ENCODE data around the gene BCAT1. TPM values are rescaled to one million over a fixed set of nuclear protein-coding genes. Genes with fewer than 3 reads are reported as not detected.

Gene BCAT1
- total RNA-seq, 1 experiment from 2014 or later = 0.74 TPM

DNA sequence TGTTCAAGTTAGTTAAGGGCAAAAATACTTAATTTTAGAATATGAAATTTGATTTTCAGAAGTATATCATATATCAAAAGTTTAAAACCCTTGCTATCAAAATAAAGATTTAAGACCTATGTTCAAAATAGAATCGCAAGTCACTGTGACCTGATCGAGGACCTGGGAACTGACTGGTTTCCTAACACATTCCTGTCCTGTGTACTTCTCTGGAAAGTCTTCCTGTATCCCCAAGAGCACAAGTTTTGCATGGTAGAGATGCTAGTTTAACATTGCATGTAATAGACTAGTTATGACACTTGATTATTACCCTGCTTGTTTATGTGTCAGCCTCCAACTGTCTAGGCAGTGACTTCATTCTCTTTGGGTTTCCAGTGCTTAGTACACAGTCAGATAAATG is 30.3 kb downstream of the BCAT1 start:
- no peak for ATAC-seq
- POLR2A ChIA-PET = no interaction called here
- no peaks in the 10 kb centered on the region for H3K36me3 ChIP-seq (ENCODE audit: control insufficient read depth in 1 of 2, insufficient read depth in 2 of 2, low read length in 2 of 2)
- peaks cover 0 to 8% of the 10 kb centered on the region in 2 experiments; a peak in 3 of 4 replicates for H3K4me1 ChIP-seq (ENCODE audit: control insufficient read depth in 1 of 2, insufficient read depth in 2 of 2, low read length in 2 of 2)
- H3K79me2 ChIP-seq (ENCODE audit: insufficient read depth, low read length) = no peaks in the 10 kb centered on the region
- no peaks in the 10 kb centered on the region for H3K27me3 ChIP-seq (ENCODE audit: insufficient read depth, low read length)
- no peak for TF ChIP-seq FOSL1 (IDR thresholded peaks at IDR 0.05; ENCODE audit: low read depth)
- no peak for TF ChIP-seq JUND (IDR thresholded peaks at IDR 0.05)
- TF ChIP-seq, protein P1, sequence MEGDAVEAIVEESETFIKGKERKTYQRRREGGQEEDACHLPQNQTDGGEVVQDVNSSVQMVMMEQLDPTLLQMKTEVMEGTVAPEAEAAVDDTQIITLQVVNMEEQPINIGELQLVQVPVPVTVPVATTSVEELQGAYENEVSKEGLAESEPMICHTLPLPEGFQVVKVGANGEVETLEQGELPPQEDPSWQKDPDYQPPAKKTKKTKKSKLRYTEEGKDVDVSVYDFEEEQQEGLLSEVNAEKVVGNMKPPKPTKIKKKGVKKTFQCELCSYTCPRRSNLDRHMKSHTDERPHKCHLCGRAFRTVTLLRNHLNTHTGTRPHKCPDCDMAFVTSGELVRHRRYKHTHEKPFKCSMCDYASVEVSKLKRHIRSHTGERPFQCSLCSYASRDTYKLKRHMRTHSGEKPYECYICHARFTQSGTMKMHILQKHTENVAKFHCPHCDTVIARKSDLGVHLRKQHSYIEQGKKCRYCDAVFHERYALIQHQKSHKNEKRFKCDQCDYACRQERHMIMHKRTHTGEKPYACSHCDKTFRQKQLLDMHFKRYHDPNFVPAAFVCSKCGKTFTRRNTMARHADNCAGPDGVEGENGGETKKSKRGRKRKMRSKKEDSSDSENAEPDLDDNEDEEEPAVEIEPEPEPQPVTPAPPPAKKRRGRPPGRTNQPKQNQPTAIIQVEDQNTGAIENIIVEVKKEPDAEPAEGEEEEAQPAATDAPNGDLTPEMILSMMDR (IDR thresholded peaks at IDR 0.05 in 2 of 3, conservative IDR thresholded peaks at IDR 0.05 in 1 of 3; ENCODE audit: borderline replicate concordance in 1 of 3, insufficient read depth in 1 of 3, low read depth in 2 of 3, low read length in 2 of 3) = no peak
- no peak for TF ChIP-seq SP1 (IDR thresholded peaks at IDR 0.05; ENCODE audit: low read depth)
- no peak for TF ChIP-seq ELF1 (IDR thresholded peaks at IDR 0.05; ENCODE audit: borderline replicate concordance, low read depth)
- no peak for TF ChIP-seq RAD21 (IDR thresholded peaks at IDR 0.05; ENCODE audit: low read depth)
- TF ChIP-seq, protein P2, sequence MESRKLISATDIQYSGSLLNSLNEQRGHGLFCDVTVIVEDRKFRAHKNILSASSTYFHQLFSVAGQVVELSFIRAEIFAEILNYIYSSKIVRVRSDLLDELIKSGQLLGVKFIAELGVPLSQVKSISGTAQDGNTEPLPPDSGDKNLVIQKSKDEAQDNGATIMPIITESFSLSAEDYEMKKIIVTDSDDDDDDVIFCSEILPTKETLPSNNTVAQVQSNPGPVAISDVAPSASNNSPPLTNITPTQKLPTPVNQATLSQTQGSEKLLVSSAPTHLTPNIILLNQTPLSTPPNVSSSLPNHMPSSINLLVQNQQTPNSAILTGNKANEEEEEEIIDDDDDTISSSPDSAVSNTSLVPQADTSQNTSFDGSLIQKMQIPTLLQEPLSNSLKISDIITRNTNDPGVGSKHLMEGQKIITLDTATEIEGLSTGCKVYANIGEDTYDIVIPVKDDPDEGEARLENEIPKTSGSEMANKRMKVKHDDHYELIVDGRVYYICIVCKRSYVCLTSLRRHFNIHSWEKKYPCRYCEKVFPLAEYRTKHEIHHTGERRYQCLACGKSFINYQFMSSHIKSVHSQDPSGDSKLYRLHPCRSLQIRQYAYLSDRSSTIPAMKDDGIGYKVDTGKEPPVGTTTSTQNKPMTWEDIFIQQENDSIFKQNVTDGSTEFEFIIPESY (IDR thresholded peaks at IDR 0.05; ENCODE audit: extremely low read depth, insufficient replicate concordance, low read length) = no peak
- RAD21 ChIA-PET (ENCODE audit: low non-redundant PET in 1 of 2, low total read pairs in 2 of 2, uncharacterized antibody in 2 of 2, unreplicated experiment in 2 of 2) = no interaction called here
- no TSS peak for BruUV-seq (replicated peaks)
- H3K4me3 ChIP-seq (replicated peaks in 1 of 2; ENCODE audit: low read depth in 1 of 2, low read length in 2 of 2) = no peak overlapping the region
- no peak overlapping the region for H3K27ac ChIP-seq (ENCODE audit: low read depth, low read length)
- intact Hi-C loops (cut with micrococcal nuclease) = no loop called here
- no peaks in the 10 kb centered on the region for H4K20me1 ChIP-seq (ENCODE audit: insufficient read depth)
- no peak overlapping the region for H2AFZ ChIP-seq (ENCODE audit: low read depth, low read length, poor library complexity, severe bottlenecking)
- no peaks in the 10 kb centered on the region for H3K9me2 ChIP-seq (ENCODE audit: insufficient read depth)
- DNase-seq (ENCODE audit: low read depth, low spot score) = no peak
- H3K9ac ChIP-seq (ENCODE audit: low read length) = no peak overlapping the region
- no peaks in the 10 kb centered on the region for H3K9me3 ChIP-seq (ENCODE audit: control insufficient read depth in 1 of 2, insufficient read depth in 1 of 2, low read depth in 1 of 2, low read length in 2 of 2)
- CTCF ChIA-PET = no interaction called here
- H3K4me2 ChIP-seq (ENCODE audit: low read length) = no peak overlapping the region

Data from HCT116 (cell line).